ENCODE measurements around the gene SLC36A4.
"Not testable (repeated sequence)": the region's sequence is repeated elsewhere in the genome, so short reads cannot be mapped to it uniquely, and the experiment has no call there.

SLC36A4 gene

GRCh38 chr11:93193731-93194130 is 4.1 kb downstream of the SLC36A4 start:
- no peak for DNase-seq

- no peak for DNase-seq
Observed at GRCh38 chr11:93192163-93192562, 5.6 kb downstream of the SLC36A4 start.

GRCh38 chr11:93189462-93189861 is 8.3 kb downstream of the SLC36A4 start:
- DNase-seq: no peak

- no peak for DNase-seq
Observed at GRCh38 chr11:93188726-93189125, 9.1 kb downstream of the SLC36A4 start.

DNA sequence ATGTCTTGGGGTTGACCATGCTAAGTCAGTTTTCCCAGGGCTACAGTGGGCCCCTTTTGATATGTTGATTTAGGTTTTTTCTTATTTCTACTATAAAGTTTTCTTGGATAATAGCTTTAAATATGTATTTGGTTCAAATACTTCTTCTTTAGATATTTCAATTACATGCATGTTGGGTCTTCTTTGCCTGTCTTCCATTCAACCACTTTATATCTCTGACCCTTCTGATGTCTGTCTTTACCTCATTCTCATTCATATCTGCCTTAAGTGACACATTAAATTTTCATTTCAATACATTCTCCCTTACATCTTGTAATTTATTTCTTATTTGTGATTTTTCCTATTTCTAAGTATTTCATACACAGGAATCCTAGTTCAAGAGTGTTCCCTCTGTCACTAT is 10.5 kb downstream of the SLC36A4 start:
- DNase-seq: no peak

DNA sequence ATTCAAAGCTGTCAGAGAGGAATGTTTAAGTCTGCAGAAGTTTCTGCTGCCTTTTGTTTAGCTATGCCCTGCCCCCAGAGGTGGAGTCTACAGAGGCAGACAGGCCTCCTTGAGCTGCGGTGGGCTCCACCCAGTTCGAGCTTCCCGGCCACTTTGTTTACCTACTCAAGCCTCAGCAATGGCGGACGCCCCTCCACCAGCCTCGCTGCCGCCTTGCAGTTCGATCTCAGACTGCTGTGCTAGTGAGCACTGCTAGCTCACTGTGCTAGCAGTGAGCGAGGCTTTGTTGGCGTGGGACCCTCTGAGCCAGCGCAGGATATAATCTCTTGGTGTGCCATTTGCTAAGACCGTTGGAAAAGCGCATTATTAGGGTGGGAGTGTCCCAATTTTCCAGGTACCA is 19.9 kb downstream of the SLC36A4 start:
- DNase-seq: not testable (repeated sequence)

GRCh38 chr11:93169950-93170561 is 27.7 kb downstream of the SLC36A4 start:
- no peak for DNase-seq

DNA sequence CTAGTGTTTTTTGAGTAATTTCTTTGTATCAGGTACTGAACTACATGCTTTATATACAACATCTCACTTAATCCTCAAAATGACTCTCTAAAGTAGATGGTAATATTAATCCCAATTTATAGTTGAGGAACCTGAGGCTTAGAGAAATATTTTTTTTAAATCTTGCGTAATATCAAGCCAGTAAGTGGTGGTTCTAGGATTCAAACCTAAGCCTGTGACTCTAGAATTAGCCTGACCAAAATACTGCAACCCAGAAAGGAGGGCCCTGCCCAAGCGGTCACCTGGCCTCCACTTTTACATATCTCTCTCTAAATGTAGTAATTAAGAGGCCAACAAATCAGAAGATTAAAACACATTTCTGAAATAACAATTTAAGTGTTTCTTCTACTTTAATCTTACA is 28.6 kb downstream of the SLC36A4 start:
- no peak for DNase-seq

- DNase-seq: no peak
Observed at GRCh38 chr11:93166862-93167261, 30.9 kb downstream of the SLC36A4 start.

- DNase-seq: no peak
Observed at GRCh38 chr11:93166194-93166593, 31.6 kb downstream of the SLC36A4 start.

GRCh38 chr11:93160808-93161207 is 37.0 kb downstream of the SLC36A4 start:
- DNase-seq: no peak

DNA sequence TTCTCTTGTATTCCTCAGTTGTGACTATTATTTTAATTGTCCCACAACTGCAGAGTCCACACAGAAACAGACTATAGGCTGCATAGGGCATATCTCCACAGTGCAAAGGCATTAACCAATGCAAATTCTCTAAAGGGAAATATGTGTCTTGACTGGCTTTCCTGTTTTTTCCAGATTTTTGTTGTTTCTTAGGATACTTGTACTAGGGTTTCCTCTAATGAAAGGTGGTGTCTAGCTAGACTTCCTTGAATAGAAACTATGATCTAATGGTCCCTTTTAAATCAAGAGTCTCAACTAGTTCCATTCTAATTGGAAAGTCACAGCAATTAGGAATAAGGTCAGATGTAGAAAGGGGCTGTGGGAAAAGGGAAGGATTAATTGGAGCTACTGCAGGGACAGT is 37.6 kb downstream of the SLC36A4 start:
- no peak for DNase-seq

GRCh38 chr11:93159721-93160120 is 38.1 kb downstream of the SLC36A4 start:
- no peak for DNase-seq

GRCh38 chr11:93155738-93156137 is 42.1 kb downstream of the SLC36A4 start:
- DNase-seq: no peak

- no peak for DNase-seq
Observed at GRCh38 chr11:93145390-93145915, 52.3 kb downstream of the SLC36A4 start.

- DNase-seq: no peak
Observed at GRCh38 chr11:93143800-93144199, 54.0 kb downstream of the SLC36A4 start.

DNA sequence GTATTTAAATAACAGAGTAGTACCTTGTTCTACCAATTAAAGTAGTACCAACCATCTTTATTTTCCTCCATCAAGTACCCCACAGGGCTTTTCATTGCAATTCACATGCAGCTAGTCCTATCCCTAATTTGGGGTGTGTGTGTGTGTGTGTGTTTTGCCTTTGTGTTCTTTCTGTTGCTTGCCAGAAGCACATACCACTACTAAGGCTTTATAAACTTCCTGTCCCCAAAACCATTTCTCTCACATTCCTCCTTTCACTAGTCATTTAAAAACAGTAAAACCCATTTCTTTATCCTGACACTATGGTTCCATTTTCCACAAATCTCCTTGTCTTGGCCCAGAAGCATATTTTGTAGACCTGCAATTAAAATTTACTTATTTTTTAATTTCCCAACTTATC is 54.6 kb downstream of the SLC36A4 start:
- DNase-seq: no peak

GRCh38 chr11:93133488-93134109 is 64.2 kb downstream of the SLC36A4 start:
- no peak for DNase-seq

DNA sequence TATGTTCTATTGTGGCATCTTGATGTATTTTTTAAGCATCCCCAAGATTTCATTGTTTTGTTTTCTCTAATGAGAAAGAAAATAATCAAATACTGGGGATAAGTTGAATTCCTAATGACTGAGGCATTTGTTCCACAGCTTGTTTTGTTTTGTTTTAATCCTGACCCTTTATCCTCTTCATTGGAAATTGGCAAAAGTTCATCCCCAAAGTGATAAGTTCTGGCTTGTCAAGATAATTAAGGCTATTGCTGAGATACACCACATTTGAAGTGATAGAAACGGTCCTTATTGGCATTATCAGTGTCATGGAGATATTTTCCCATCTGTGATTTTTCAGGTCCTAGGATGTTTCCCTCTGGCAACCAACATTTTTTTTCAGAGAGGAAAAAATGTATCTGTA is 65.0 kb downstream of the SLC36A4 start:
- DNase-seq: no peak

DNA sequence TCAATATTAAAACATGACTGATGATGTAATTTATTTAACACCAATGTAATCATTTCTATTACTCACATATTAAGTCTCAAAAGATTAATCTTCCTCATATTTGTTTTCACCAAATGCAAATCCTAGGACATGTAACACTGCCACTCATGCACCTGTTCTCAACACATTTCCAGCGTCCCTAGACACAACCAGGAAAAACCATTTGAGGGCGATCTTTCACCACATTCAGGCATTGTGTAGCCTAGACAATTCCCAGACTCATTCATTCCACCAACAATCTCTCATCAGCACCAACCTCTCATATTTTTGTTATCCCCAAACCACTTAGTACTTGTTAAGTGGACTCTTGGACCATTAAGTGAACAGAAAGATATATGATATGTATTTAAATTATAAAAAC is 66.1 kb downstream of the SLC36A4 start:
- DNase-seq: no peak

DNA sequence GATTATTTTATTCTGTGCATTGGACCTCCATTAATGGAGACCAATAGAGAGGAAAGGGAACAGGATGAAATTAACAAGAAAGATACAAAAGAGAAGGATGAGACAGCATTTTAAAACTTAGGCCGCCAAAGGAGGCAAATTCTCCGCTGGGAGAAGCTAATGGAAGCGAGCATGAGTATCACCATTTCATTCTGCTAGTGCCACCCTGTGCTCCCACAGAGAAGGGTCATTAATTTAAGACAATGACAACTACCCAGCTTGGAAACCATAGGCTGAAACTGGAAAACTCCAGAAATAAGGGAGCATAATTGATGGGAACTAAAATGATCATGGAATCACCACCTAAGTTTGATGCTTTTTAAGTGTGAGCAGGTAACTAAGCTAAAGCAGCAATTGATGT is 69.2 kb downstream of the SLC36A4 start:
- DNase-seq: no peak

GRCh38 chr11:93123351-93123898 is 74.4 kb downstream of the SLC36A4 start:
- no peak for DNase-seq

DNA sequence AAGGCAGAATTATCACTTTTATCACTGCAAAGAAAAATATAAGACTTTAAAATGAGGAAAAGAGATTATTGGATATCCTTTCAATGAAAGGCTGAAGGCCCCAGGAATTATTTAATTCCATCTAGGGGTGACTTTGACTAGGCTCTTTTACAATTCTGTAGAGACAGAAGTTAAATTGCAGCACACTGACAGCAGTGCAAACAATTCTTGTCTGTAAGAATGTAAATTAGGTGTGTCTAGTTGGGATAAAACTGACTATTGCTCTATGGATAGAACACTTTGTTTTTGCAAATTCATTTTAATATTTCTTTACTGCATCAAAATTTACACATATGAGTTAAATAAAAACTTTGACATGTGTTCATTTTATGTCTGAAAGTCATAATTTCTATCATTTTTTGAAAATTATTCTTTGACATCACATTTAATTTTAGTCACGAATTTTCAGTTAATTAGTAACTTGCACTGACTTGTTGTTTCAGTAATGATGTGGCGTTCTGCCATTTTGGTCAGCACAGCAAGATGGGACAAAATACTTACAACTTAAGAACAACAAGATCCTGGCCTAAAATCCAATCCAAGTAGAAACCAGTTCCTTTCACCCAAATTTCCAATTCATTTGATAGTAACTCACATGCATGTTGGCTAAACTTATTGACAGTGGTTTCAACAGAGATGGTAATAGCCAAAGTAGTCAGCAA is 75.1 kb downstream of the SLC36A4 start:
- no peak for DNase-seq

GRCh38 chr11:93118276-93118675 is 79.5 kb downstream of the SLC36A4 start:
- DNase-seq: no peak
